GM18519 (cell line): ENCODE data around the gene GRAP2.

ENCODE experiments used
- ATAC-seq: cut with Tn5 transposase; IDR thresholded peaks from one replicate; pipeline ENCODE4 v1.9.1; 2021; ENCODE audit warnings: mild to moderate bottlenecking, moderate library complexity; ENCODE audit not compliant: unreplicated experiment, low FRiP score

The GRAP2 gene

GRCh38 chr22:39923696-39924095, 22.8 kb downstream of the GRAP2 start:
- no peak for ATAC-seq

DNA sequence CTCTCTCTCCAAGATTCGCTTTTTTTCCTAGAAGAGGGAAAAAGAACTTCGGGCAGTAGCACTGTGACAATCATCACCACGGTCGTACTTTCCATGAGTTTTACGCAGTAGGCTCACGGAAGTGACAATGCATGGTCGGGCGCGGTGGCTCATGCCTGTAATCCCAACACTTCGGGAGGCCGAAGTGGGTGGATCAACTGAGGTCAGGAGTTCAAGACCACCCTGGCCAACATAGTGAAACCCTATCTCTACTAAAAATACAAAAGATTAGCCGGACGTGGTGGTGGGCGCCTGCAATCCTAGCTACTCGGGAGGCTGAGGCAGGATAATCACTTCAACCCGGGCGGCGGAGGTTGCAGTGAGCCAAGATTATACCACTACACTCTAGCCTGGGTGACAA, 23.4 kb downstream of the GRAP2 start:
- ATAC-seq = no peak

DNA sequence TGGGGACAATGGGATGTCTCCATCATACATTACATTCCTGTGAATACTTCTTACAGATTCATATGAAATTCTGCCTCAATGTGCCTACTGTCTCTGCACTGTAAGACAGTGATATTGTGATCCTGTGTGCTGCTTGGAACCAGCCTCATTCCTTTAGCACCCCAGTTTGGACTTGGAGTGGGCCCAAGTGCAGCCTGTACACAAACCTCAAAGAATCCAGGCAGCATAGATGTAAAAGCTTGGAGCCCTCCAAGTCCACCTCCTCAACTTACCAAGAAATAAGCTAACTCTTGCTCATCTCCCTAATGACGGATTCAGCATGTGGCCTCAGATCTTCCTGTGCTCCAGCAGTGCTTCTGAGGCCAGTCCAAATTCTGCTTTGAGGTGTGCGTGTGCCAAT, 24.4 kb downstream of the GRAP2 start:
- ATAC-seq = no peak

GRCh38 chr22:39925909-39926679, 25.2 kb downstream of the GRAP2 start:
- ATAC-seq = no peak

DNA sequence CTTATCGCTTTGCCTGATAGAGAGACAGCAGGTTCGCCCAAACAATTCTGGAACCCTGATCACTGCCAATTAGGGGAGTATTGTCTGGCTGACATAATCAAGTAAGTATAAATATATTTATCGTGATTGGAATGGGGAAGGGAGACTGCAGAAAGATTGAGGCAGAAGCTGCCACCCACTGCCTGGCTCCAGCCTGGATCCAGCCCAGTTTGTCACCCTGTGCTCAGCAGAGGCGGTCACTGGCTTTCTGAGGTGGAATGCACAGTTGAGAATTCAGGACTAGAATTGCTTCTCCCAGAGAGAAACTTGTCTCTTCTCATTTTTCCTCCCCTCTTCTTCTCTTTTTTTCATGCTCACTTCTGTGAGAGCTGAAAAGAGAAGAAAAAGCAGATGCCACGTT, 25.9 kb downstream of the GRAP2 start:
- no peak for ATAC-seq

DNA sequence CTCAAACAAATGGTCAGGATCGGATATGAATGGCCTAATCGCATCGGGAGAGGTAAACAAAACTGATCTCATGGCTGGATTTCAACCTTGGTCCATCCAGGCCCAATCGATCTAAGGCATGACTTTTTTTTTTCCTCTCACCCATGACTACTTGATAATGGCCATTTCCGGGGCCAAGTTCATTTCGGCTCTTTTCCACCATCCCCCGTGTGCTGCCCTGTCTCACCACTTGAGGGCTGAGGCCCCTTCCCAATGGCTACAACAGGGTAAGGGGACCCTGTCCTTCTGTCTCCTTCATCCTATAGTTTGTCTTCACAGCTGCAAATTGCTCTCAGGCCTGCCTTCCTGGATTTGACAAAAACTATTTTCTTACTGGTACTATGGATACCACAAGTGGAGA, 26.7 kb downstream of the GRAP2 start:
- no peak for ATAC-seq

- ATAC-seq = no peak
Measured at GRCh38 chr22:39928536-39929520, 27.9 kb downstream of the GRAP2 start.

DNA sequence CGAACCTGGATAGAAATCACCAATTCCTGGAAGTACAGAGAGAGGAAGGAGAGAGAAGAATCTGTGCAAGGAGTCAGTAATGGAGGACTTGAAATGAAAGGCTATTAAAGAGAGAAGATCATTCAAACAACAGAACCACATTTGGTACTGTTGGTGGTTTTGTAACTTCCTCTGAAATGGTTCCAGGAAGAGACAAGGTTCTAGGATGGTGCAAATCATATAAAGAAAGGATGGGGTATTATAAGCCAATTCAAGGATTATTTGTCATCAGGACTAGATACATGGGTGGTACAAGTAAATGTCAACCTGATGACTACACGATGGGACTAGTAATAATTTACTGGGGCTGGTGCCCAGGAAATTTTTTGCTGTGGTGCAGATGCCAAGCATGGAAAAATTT, 30.4 kb downstream of the GRAP2 start:
- no peak for ATAC-seq

DNA sequence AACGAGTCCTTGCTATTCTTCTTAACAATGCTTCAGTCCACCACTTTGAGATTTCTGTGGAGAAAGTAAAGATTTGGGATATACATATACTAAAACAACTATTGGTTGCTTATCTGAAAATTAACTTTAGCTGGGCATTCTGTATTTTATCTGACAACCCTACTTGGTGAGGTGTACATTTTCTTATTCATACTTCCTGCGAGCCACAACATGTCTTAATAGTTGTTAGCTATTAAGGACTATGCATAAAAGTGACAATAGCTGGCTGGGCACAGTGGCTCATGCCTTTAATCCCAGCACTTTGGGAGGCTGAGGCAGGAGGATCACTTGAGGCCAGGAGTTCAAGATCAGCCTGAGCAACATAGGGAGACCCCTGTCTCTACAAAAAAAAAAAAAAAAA, 31.3 kb downstream of the GRAP2 start:
- ATAC-seq = no peak

GRCh38 chr22:39932918-39933649, 32.2 kb downstream of the GRAP2 start:
- no peak for ATAC-seq

DNA sequence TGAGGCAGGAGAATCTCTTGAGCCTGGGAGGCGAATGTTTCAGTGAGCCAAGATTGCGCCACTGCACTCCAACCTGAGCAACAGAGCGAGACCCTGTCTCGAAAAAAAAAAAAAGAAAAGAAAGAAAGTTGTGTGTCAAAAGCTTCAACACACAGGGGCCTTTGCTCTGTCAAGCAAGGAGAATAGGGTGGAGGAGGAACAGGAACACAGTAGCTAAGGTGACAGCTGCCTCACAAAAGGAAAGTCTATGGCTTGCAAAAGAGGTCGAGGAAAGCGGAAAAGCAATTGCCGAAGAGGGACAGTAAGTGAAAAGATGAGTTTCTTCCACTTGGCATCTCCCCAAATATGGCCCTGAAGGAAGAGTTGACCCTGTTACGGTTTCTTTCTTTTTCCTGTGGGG, 32.9 kb downstream of the GRAP2 start:
- ATAC-seq = no peak

- no peak for ATAC-seq
Measured at GRCh38 chr22:39935116-39935515, 34.2 kb downstream of the GRAP2 start.

DNA sequence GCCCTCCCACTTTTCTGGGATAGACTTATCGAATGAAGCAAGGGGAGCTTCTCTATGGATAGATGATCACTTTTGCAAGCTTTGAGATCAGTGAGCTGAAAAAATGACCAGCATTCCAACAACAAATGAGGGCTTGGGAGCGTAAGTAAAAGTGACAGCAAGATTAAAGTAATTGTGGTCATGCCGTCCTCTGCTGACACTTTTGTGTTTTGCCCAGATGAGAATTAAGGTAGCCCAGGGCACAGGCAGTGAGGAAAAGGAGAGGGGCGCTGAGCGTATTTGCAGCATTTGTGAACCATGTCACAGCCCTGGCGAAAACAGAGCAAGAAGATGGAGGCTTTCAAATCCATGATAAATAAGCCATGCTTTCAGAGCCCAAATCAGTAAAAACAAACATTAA, 34.7 kb downstream of the GRAP2 start:
- ATAC-seq = no peak

DNA sequence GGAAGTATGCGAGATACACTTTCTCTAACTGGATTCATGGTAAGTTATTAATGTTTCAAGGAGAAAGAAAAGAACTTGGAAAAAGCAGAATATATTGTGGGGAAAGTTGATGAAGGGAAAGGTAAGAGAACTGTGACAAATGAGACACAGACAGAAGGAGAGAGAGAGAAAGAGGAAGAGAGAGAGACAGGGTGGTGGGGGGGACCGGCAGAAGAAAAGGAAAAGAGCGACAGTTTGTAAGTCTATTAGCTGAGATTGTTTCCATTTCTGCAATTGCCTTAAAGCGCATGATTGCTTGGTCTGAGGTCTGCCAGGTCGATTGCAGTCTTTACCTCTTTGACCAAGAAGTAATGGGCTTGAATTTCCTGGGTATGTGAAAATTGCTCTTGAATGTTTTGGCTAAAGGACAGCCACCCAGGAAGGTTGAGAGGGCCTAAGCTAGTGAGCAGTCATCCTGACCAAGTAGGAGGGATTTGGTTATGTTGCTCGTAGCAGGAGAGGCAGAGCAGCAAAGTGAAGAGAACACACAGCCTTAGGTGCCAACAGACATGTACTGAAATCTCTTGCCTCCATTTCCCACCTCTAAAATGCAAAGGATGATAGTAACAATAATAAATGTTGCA, 35.8 kb downstream of the GRAP2 start:
- no peak for ATAC-seq

GRCh38 chr22:39937906-39938305, 37.0 kb downstream of the GRAP2 start:
- no peak for ATAC-seq

DNA sequence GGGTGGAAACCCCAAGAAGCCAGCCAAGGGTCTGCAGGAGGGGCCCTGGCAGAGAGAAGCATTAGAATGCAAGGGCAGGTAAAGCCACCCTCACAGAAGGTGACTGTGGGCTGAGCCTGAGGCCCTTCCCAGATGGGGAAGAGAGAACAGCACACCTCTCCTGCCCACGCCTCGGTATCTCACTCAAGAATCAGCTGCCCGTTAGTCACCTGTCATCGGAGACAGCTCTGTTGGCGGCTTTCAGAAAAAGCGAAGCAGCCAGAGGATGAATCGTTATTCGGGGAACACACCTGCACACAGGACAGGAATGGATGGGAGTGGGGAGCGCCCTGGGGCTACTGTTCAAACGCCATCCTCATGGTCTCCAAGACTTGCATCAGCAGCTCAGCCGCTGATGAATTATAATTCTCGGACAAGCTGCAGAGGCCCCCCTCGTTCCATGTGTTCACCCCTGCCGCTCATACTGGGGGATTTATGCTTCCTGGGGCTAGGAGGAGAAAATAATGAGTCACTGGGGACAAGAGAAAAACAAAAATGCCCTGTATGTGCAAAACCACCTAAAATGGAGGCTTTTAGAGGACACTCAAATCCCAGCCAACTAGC, 37.7 kb downstream of the GRAP2 start:
- no peak for ATAC-seq

- ATAC-seq = no peak
Measured at GRCh38 chr22:39939830-39940229, 38.9 kb downstream of the GRAP2 start.

DNA sequence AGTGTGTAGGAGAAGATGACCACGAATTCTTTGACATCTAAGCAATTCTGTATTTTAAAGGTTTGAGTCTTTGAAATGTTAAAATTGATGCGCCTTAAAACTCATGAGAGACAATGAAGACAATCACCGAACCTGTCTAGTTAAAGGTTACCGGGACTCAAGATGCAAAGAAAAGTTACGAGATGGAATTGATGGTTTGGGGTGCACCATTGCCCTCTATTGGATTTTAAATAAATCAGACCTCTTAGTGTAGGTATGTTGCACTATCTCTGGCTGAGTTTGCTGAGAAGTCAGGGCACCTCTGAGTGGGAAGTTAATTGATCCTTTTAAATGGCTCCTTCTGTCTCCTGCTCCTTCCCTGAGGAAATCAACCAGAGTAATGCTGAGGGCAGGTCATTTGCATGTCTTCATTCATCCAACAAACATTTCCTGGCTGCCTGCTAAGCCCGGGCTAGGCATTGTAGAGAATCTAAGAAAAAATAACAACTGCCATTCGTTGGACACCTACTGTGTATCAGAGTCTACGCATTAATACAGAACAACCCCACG, 39.9 kb downstream of the GRAP2 start:
- no peak for ATAC-seq

DNA sequence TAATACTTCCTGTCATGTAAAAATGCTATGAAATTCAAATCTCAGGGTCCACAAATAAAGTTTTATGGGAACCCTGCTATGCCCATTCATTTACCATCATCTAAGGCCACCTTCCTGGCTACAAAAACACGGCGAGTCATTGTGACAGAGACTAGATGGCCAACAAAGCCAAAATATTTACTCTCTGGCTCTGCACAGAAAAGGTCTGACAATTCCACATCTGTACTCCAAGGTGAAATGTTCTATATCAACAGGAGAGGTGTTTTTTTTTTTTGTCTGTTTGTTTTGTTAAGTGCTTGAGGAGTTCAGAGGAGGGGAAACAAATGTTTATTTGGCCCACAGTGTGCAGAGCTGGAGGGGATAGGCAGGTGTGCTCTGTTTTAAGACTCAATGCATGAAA, 40.7 kb downstream of the GRAP2 start:
- ATAC-seq = no peak
